OCI-LY1 (cell line): Measurements from ENCODE around the gene RARG.
A peak's percentile ranks its signal among the peaks of the same experiment; 100 is the strongest.
"Not testable (repeated sequence)": the region's sequence is repeated elsewhere in the genome, so short reads cannot be mapped to it uniquely, and the experiment has no call there.

Experiments used
- H2AFZ ChIP-seq: fragments of 200-600 bp; sonication (generic), shearing (Covaris generic); 2 replicates; pipeline ENCODE4 v1.6.0; 2014; ENCODE audit warnings: antibody characterized with exemption, mild to moderate bottlenecking, low read length
- H3F3A ChIP-seq: fragments of 200-600 bp; sonication (generic), shearing (Covaris generic); 2 replicates; pipeline ENCODE4 v1.6.0; 2014; ENCODE audit warnings: mild to moderate bottlenecking, antibody characterized with exemption, low read length, moderate library complexity; ENCODE audit not compliant: insufficient read depth
- H3K27ac ChIP-seq: fragments of 200-600 bp; sonication (generic); 2 replicates; pipeline ENCODE4 v1.5.1; 2014; ENCODE audit warnings: low read length, mixed run types, mild to moderate bottlenecking, low read depth; ENCODE audit not compliant: poor library complexity, severe bottlenecking
- H3K27me3 ChIP-seq: fragments of 200-600 bp; sonication (generic); 2 replicates; pipeline ENCODE4 v1.6.0; 2014; ENCODE audit warnings: antibody characterized with exemption, mild to moderate bottlenecking, low read length, moderate library complexity; ENCODE audit not compliant: insufficient read depth
- H3K36me3 ChIP-seq: fragments of 200-600 bp; sonication (generic); 2 replicates; pipeline ENCODE4 v1.6.1; 2014; ENCODE audit warnings: mild to moderate bottlenecking, antibody characterized with exemption, low read length, moderate library complexity, mixed read lengths; ENCODE audit not compliant: insufficient read depth
- H3K4me1 ChIP-seq: fragments of 200-600 bp; sonication (generic); 2 replicates; pipeline ENCODE4 v1.5.1; 2014; ENCODE audit warnings: mild to moderate bottlenecking, low read length, moderate library complexity; ENCODE audit not compliant: insufficient read depth, severe bottlenecking
- H3K4me2 ChIP-seq: fragments of 200-600 bp; sonication (generic), shearing (Covaris generic); 2 replicates; pipeline ENCODE4 v1.6.1; 2014; ENCODE audit warnings: low read length
- H3K4me3 ChIP-seq: fragments of 200-600 bp; sonication (generic); 2 replicates; pipeline ENCODE4 v1.5.1; 2014; ENCODE audit warnings: low read length, low read depth, mild to moderate bottlenecking, mixed read lengths; ENCODE audit not compliant: poor library complexity, severe bottlenecking
- H3K79me2 ChIP-seq: fragments of 200-600 bp; shearing (Covaris generic); 2 replicates; pipeline ENCODE4 v1.6.1; 2016; ENCODE audit warnings: mixed run types, low read length, mixed read lengths; ENCODE audit not compliant: insufficient read depth
- H3K9ac ChIP-seq: fragments of 200-600 bp; sonication (generic), shearing (Covaris generic); 2 replicates; pipeline ENCODE4 v1.6.1; 2014; ENCODE audit warnings: mild to moderate bottlenecking, low read length, mixed read lengths
- H3K9me2 ChIP-seq: fragments of 200-600 bp; sonication (generic), shearing (Covaris generic); 2 replicates; pipeline ENCODE4 v1.6.1; 2014; ENCODE audit warnings: low read depth, mild to moderate bottlenecking, low read length, mixed read lengths
- H3K9me3 ChIP-seq: fragments of 200-600 bp; shearing (Covaris generic); 2 replicates; pipeline ENCODE4 v1.6.1; 2014; ENCODE audit warnings: low read length, mixed read lengths
- H4K20me1 ChIP-seq: fragments of 200-600 bp; sonication (generic), shearing (Covaris generic); 2 replicates; pipeline ENCODE4 v1.6.0; 2016; ENCODE audit warnings: mild to moderate bottlenecking, low read length; ENCODE audit not compliant: insufficient read depth
- EZH2 ChIP-seq: fragments of 200-600 bp; sonication (generic), shearing (Covaris generic); IDR thresholded peaks from 2 replicates; pipeline ENCODE4 v1.8.0; 2017; ENCODE audit warnings: borderline replicate concordance, mixed run types, mild to moderate bottlenecking, antibody characterized with exemption, low read length, moderate library complexity, mixed read lengths
- TF ChIP-seq, protein P1 (sequence below): fragments of 200-600 bp; sonication (generic), shearing (Covaris generic); IDR thresholded peaks from 2 replicates; pipeline ENCODE4 v1.5.1; 2017; ENCODE audit warnings: mild to moderate bottlenecking, antibody characterized with exemption, low read length, moderate library complexity, mixed read lengths

RARG gene

GRCh38 chr12:53204351-53204750 lies 27.7 kb downstream of the RARG start:
- Histone ChIP-seq H3K4me1 (peaks cover 70% of the 10 kb centered on the region), H3F3A (no peaks in the 10 kb centered on the region; the same call in 1 of the 2 replicates), H3K4me3 (no peak overlapping the region), H2AFZ (no peak overlapping the region), H3K27me3 (no peaks in the 10 kb centered on the region), H4K20me1 (no peaks in the 10 kb centered on the region), H3K9me3 (no peaks in the 10 kb centered on the region), H3K27ac (no peak overlapping the region), H3K9ac (no peak overlapping the region), H3K4me2 (no peak overlapping the region), H3K79me2 (no peaks in the 10 kb centered on the region), H3K36me3 (no peaks in the 10 kb centered on the region), H3K9me2 (no peaks in the 10 kb centered on the region)
- TF ChIP-seq, protein P1, sequence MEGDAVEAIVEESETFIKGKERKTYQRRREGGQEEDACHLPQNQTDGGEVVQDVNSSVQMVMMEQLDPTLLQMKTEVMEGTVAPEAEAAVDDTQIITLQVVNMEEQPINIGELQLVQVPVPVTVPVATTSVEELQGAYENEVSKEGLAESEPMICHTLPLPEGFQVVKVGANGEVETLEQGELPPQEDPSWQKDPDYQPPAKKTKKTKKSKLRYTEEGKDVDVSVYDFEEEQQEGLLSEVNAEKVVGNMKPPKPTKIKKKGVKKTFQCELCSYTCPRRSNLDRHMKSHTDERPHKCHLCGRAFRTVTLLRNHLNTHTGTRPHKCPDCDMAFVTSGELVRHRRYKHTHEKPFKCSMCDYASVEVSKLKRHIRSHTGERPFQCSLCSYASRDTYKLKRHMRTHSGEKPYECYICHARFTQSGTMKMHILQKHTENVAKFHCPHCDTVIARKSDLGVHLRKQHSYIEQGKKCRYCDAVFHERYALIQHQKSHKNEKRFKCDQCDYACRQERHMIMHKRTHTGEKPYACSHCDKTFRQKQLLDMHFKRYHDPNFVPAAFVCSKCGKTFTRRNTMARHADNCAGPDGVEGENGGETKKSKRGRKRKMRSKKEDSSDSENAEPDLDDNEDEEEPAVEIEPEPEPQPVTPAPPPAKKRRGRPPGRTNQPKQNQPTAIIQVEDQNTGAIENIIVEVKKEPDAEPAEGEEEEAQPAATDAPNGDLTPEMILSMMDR: no peak
- no peak for TF ChIP-seq EZH2

DNA sequence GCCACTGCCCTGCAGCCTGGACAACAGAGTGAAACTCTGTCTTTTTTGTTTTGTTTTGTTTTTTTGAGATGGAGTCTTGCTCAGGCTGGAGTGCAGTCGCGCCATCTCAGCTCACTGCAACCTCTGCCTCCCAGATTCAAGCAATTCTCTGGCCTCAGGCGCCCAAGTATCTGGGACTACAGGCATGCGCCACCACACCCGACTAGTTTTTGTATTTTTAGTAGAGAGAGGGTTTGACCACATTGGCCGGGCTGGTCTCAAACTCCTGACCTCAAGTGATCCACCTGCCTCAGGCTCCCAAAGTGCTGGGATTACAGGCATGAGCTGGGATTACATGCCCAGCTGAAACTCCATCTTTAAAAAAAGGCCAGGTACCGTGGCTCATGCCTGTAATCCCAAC lies 29.7 kb downstream of the RARG start:
- not testable (repeated sequence) for H3K4me3 ChIP-seq, H3K4me2 ChIP-seq

DNA sequence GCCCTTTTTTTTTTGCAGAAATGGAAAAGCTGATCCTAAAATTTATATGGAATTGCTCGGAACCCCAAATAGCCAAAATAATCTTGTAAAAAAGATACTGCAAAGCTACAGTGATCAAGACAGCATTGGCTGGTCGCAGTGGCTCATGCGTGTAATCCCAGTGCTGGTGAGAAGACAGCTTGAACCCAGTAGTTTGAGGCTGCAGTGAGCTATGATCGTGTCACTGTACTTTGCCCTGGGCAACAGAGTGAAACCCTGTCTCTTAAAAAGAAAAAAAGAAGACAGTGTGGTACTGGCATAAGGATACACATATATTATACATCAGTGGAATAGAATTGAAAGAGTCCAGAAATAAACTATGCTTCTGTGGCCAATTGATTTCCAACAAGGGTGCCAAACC lies 30.4 kb downstream of the RARG start:
- Histone ChIP-seq H3K9ac (no peak overlapping the region; the same call in 1 of the 2 replicates), H3K27me3 (no peaks in the 10 kb centered on the region), H3K4me2 (peak overlapping the region; percentile 48), H3K4me1 (peaks cover 78% of the 10 kb centered on the region), H3K9me2 (no peaks in the 10 kb centered on the region), H4K20me1 (no peaks in the 10 kb centered on the region), H3F3A (no peaks in the 10 kb centered on the region), H3K4me3 (no peak overlapping the region), H3K36me3 (no peaks in the 10 kb centered on the region), H3K9me3 (no peaks in the 10 kb centered on the region), H3K79me2 (no peaks in the 10 kb centered on the region), H2AFZ (no peak overlapping the region), H3K27ac (peak overlapping the region; percentile 87)
- TF ChIP-seq EZH2: no peak
- TF ChIP-seq, protein P1: no peak

More for the DNA sequence above, 29.7 kb downstream of the RARG start:
- not testable (repeated sequence) for H3K9me3 ChIP-seq, H3K9ac ChIP-seq, H3F3A ChIP-seq, H4K20me1 ChIP-seq, H3K27me3 ChIP-seq, H3K79me2 ChIP-seq, H3K36me3 ChIP-seq, H3K9me2 ChIP-seq, H2AFZ ChIP-seq
- Histone ChIP-seq H3K4me1 (peaks cover 78% of the 10 kb centered on the region), H3K27ac (peak overlapping the region; percentile 87)

GRCh38 chr12:53201177-53201541 lies 30.9 kb downstream of the RARG start:
- Histone ChIP-seq H3K4me1 (peaks cover 78% of the 10 kb centered on the region), H3K27ac (peak overlapping the region; percentile 87), H3K4me3 (peak overlapping the region; percentile 3), H3K4me2 (peak overlapping the region; percentile 48), H4K20me1 (no peaks in the 10 kb centered on the region), H3K9me2 (no peaks in the 10 kb centered on the region), H3K9me3 (no peaks in the 10 kb centered on the region), H3K79me2 (no peaks in the 10 kb centered on the region), H2AFZ (no peak overlapping the region), H3F3A (no peaks in the 10 kb centered on the region), H3K9ac (peak overlapping the region; percentile 39; the same call in 1 of the 2 replicates), H3K36me3 (no peaks in the 10 kb centered on the region), H3K27me3 (no peaks in the 10 kb centered on the region)
- TF ChIP-seq EZH2: no peak
- TF ChIP-seq, protein P1: no peak
